DOHH2 (cell line): ENCODE data around the gene ZPLD1.

Experiments
- CTCF ChIP-seq: fragments of 200-600 bp; sonication (generic); IDR thresholded peaks from one replicate; pipeline ENCODE4 v1.5.1; 2014; ENCODE audit warnings: antibody characterized with exemption, mild to moderate bottlenecking, low read depth, low read length; ENCODE audit not compliant: poor library complexity, severe bottlenecking
- EZH2phosphoT487 ChIP-seq: fragments of 200-600 bp; sonication (generic); IDR thresholded peaks from 2 replicates; pipeline ENCODE4 v1.6.1; 2017; ENCODE audit warnings: borderline replicate concordance, mild to moderate bottlenecking, antibody characterized with exemption, low read length, moderate library complexity, mixed read lengths

GRCh38 chr3:102476198-102476597 is 41.4 kb downstream of the ZPLD1 start:
- no peak for TF ChIP-seq CTCF
- no peak for TF ChIP-seq EZH2phosphoT487
